ENCODE data around the gene LSM7.
"Not testable (repeated sequence)": the region's sequence is repeated elsewhere in the genome, so short reads cannot be mapped to it uniquely, and the experiment has no call there.

LSM7 gene

DNA sequence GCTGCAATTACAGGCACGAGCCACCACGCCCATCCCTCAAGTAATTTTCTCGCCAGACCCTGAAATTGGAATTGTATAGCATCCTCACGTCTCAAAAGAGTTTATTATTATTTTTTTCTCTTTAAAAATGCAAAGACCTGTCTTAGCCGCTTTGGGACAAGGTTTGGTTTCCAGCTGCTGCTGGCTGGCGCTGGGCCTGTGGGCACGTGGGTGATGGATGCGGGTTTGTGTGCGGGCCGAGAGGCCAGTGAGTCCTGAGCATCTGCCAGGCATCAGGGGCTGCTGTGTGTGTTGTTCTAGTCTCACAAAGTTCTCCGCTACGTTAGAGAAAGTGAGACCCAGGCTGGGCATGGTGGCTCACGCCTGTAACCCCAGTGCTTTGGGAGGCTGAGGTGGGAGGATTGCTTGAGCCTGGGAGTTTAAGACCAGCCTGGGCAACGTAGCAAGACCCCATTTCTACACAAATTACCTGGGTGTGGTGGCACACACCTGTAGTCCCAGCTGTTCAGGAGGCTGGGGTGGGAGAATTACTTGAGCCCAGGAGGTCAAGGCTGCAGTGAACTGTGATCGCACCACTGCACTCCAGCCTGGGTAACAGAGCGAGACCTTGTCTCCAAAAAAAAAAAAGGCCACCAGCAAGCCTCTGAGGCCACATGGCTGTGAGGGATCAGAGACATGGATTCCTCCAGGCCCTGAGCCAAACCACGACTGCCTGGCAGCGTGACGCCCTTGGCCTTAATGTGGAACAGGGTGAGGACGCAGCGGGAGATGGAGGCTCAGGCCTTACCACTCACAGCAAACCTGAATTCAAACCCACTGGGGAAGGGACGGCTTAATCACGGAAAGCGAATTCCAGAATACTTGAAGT is 27.0 kb upstream of the LSM7 start:
- no peak for DNase-seq

DNA sequence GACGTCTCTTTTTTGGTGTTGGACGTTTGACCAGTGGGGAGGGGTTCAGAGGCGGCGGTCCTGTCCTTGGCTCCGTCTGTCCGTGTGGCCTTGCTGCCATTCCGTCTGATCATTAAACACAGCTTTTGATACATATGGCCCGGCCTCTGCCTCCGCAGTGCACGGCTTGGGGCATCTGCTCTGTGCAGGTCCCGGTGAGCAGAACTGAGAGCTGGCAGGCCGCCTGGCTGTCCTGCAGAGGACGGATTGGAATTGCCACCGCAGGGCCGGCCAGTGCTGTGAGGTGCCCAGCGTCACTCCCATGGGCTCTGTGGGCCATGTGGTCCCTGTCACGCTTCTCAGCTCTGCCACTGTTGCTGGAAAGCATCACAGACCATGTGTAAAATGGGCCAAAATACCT is 26.3 kb upstream of the LSM7 start:
- DNase-seq = no peak

DNA sequence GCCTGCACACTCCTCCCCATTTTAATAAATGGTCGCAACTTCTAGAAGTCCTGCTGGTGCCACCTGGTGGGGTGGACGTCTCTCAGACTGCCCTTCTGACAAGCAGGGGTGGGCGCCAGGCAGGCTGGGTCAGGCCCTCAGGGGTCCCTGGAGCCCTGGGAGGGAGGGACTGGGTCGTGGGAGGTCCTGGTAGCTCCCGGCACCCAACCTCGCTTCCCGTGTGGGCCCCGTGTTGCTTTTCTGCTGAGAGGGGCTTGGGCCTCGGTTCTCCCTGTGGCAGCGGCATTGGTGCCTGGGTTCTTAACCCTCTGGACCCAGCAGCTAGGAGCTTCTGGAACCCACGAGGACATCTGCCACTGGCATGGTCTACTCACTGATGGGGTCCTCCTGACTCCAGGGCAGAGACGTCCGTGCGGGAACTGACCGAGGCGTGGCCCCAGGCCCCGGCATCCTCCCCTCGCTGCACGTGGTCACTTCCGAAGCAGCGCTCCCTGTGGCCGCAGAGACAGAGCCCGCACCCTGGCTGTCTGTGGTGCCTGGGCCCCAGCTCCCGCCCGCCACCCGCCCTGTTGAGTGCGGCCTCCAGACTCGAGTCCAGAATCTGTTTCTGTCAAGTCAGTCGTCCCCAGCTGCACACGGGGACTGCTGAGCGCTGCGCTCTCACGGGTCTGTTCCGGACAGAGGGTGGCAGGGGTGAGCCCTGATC is 25.7 kb upstream of the LSM7 start:
- DNase-seq = no peak

- no peak for DNase-seq
Measured at GRCh38 chr19:2353159-2353886, 24.9 kb upstream of the LSM7 start.

- DNase-seq = no peak
Measured at GRCh38 chr19:2352121-2352520, 23.7 kb upstream of the LSM7 start.

DNA sequence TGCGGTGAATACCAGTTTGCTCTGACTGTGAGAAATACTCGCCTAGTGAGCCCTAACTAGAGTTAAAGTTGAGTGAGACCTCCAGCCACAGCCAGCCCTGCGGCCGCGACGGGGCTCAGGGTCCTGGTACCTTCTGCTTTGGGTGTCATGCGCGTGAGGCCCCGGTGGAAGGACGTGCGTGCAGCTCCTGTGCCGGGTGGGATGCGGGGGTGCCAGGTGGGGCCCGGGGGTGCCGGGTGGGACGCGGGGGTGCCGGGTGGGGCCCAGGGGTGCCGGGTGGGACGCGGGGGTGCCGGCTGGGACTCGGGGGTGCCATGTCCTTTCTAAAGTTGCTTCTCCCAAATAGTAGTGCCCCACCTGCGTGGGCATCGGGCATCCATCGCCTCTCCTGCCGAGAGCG is 23.2 kb upstream of the LSM7 start:
- DNase-seq = no peak

GRCh38 chr19:2350656-2351055 is 22.3 kb upstream of the LSM7 start:
- DNase-seq = no peak

DNA sequence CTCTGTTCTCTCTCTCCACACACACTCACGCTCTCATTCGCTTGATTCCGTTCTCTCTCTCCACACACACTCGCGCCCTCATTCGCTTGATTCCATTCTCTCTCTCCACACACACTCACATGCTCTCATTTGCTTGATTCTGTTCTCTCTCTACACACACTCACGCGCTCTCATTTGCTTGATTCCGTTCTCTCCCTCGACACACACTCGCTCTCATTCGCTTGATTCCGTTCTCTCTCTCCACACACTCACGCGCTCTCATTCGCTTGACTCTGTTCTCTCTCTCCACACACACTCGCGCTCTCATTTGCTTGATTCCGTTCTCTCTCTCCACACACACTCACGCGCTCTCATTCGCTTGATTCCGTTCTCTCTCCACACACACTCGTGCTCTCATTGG is 21.4 kb upstream of the LSM7 start:
- DNase-seq = not testable (repeated sequence)

- DNase-seq = no peak
Measured at GRCh38 chr19:2345794-2346663, 17.6 kb upstream of the LSM7 start.

DNA sequence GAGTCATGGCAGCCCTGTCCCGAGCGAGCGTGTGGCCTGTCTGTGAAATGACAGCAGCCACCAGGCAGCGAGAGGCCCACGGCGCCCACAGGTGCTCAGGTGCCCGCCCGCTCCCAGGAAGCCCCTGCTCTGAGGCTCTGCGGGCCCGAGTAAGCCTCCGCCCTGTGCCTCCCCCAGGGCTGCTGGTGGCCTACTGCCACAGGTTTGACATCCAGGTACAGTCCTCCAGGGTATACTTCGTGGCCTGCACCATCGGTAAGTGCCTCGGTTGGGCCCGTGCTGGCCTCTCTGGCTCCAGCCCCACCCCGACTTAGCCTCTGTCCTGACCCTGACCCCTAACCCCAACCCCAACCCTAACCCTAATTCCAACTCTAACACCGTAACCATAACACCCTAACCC is 16.7 kb upstream of the LSM7 start:
- no peak for DNase-seq

DNA sequence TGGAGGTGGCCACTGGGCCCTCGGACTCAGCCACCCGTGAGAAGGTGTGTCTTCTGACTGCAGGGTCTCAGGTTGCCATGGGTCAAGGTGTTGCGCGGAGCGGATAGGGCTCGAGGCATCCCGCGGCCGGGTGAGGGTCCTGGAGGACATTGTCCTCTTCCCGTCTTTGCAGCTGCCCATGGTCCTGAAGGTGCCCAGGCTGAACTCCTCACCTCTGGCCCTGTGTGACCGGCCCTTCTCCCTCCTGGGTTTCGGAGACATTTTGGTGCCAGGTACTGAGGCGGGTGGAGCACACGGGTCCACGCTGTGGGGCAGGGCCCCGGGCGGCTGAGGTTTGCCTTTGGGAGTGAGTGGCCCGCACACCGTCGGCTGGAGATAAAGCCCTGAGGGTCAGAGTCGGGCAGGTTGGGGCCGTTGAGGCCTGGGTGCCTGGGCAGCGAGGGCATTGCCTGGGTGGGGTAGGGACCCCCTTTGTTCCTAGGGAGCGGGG is 16.0 kb upstream of the LSM7 start:
- DNase-seq = no peak

GRCh38 chr19:2343289-2343982 is 15.1 kb upstream of the LSM7 start:
- no peak for DNase-seq

GRCh38 chr19:2342656-2343288 is 14.4 kb upstream of the LSM7 start:
- DNase-seq = no peak

DNA sequence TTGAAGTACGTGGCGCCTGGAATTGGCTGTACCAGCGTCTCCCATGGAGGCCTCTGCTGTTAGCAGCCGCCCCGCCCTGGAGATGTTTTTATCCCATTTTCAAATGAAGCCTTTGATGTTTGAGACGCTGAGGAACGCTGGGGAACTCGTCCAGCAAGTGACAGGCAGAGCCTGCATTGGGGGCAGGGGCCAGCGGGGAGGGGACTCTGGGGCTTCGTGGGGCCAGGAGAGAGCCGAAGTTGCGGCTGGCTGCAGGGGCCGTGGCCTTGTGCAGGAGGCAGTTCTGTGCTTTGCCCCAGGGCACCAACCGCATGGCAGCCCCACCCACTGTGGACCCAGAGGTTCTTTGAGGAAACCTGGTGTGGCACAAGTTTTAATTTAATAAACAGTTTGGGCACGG is 13.6 kb upstream of the LSM7 start:
- no peak for DNase-seq

DNA sequence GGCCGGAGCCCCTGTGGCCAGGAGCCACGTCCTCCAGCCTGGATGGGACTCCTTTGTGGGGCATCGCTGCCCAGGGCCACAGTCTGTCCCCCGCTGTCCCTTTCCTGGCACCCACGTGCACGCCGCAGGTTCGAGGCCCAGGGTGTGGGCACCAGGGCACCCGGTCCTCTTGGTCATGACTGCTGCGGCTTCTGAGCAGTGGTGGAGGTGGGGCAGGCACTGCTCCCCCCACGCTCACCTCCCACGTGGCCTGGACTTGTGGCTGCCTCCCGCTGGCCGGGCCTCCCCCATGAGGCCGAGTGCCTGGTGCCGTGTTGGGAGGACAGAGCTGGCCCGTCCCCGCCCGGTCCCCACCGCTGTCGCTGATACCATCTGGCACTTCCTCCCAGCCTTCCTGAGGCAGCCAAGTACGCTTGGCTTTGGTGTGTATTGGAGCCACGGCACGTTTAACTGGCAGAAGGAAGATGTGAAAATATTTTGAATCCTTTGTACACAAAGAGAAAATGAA is 12.9 kb upstream of the LSM7 start:
- DNase-seq = no peak

DNA sequence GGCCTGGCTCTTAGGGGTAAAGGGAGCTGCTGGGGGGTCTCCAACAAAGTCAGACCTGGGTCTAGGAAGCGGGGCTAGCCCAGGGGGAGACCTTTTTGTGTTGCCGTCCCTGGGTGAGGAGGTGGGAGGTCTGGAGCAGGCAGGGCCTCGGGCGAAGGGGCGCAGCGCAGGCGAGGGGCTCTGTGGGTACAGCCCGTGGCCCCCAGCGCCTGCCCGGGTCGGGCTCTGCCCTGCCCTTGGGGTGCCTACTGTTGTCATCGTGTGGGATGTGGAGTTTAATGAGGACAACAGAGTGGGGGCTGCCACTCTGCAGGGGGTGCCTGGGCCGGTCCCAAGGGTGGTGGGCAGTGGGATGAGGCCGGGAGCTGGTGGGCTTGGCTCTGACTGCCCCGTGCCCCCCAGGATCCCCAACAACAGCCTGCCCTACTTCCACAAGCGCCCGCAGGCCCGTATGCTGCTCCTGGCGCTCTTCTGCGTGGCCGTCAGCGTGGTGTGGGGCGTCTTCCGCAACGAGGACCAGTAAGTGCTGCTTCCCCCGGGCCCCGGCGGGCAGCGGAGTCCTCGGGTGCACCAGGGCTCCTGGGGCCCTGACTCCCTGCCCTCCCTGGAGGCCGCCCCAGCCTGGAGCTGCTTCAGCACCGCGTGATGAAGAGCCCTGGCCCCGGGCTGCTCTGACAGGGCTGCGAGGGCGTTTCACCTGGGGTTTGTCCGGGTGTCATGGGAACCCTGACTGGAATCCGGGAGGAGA is 12.3 kb upstream of the LSM7 start:
- no peak for DNase-seq

GRCh38 chr19:2339644-2340310 is 11.4 kb upstream of the LSM7 start:
- no peak for DNase-seq

- no peak for DNase-seq
Measured at GRCh38 chr19:2338751-2339643, 10.6 kb upstream of the LSM7 start.
